GM18517 (cell line): ENCODE measurements around the gene UGT1A10.
"Not testable (repeated sequence)": the region's sequence is repeated elsewhere in the genome, so short reads cannot be mapped to it uniquely, and the experiment has no call there.

Experiments used
- ATAC-seq: cut with Tn5 transposase; IDR thresholded peaks from one replicate; pipeline ENCODE4 v1.9.1; 2021; ENCODE audit warnings: mild to moderate bottlenecking, moderate library complexity; ENCODE audit not compliant: unreplicated experiment

Gene UGT1A10

DNA sequence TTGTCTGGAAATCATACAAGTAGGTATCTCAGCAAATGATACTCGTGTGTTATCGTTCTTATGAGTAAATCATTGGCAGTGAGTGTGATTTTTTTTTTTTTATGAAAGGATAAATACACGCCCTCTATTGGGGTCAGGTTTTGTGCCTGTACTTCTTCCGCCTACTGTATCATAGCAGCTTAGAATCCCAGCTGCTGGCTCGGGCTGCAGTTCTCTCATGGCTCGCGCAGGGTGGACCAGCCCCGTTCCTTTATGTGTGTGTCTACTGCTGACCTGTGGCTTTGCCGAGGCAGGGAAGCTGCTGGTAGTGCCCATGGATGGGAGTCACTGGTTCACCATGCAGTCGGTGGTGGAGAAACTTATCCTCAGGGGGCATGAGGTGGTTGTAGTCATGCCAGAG lies at the start of gene UGT1A10:
Gene UGT1A10 (plus strand): TSS at position 143 of the 400 bp plus-strand sequence. CDS start 75 bp downstream, at position 218.
- not testable (repeated sequence) for ATAC-seq

DNA sequence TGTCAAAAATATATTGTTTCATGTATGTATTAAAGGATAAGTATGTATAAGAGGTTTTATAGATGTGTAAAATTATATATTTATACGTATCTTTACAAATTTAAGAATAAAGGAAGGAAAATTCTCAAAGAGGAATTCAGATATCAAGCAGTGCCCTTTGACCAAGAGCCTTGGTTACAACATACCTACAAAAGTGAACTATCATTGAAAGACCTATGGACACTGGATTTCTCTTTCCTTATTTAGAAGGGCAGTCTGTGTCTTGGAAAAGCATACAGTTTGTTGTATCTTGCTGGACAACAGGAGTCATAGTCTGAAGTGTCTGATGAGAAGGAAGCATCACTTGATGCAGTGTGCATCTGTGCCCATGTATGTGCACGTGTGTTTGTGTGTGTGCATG lies 47.8 kb upstream of the UGT1A10 start:
- ATAC-seq, result no peak

DNA sequence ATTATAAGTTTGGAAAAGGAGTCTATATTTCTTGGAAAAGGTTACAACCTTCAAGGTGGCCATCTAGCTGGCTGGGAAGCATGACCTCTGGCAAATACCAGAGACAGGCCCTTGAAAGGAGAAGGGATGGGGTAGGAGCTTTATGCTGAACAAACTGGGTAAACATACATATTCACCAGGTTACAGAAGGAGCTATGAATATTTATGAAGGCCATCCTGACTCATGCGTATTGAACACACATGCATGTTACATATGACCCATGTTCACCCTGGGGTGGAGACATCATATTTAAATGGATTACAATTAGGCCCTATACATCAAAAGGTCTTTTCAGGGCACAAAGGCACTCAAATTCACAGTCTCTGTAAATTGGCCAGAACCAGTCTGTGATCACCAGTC lies 43.5 kb upstream of the UGT1A10 start:
- not testable (repeated sequence) for ATAC-seq

DNA sequence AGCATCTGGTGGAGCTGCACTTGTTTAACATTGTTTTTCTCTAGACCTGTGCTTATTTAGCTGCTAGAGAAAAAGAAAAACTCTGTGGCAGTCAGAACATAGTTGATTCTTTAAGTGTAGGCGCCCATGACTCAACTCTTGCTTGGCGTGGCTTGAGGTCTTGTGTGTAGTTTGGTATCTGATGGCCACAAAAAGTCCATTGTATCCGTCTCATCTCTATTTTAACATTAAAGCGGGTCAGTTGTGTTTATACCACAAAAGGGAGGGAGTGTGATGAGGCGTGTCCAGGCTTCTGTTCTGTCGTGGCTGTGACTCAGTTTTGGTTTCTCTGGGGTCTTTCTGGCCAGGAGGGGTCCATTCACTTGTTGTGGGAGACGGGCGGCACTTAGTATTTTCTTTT lies 43.0 kb upstream of the UGT1A10 start:
- ATAC-seq, result no peak

DNA sequence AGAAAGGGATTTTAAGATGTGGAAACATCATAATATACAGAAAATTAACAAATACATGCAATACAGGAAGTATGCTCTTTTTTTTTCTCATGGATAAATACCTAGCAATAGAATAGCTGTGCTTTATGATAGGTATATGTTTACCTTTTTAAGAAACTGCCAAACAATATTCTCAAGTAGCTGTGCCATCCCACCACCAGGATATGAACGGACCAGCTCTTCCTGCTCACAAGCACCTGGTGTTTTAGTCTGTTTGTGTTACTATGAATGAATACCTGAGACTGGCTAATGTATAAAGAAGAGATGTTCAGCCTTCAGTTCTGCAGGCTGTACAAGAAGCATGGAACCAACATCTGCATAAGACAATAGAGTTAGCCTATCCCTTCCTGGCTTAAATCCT lies 38.7 kb upstream of the UGT1A10 start:
- ATAC-seq, result no peak

DNA sequence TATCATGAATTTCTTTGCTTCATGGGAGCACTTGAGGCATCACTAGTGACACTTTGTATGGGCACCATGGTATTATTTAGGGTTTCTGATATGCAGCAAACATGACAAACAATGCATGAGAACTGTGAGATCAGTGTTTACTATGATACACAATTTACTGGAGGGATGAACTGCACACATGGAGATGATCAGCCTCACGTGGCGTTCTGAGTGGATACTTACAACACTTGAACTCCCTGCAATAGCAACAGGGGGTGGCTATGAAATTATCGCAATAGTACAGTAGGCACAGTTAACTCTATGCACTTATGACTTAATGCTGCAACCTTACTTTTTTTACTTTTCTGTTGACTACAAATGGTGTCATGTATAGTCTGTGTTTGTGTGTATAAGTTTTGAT lies 37.3 kb upstream of the UGT1A10 start:
- ATAC-seq, result no peak

DNA sequence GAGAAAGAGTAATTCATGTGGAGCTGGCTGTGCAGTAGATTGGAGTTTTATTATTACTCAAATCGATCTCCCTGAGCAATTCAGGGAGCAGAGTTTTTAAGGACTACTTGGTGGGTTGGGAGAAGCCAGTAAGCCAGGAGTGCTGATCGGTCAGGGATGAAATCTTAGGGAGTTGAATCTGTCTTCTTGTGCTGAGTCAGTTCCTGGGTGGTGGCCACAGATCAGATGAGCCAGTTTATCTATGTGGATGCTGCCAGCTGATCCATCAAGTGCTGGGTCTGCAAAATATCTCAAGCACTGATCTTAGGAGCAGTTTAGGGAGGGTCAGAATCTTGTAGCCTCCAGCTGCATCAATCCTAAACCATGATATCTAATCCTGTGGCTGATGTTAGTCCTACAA lies 35.9 kb upstream of the UGT1A10 start:
- ATAC-seq, result no peak

DNA sequence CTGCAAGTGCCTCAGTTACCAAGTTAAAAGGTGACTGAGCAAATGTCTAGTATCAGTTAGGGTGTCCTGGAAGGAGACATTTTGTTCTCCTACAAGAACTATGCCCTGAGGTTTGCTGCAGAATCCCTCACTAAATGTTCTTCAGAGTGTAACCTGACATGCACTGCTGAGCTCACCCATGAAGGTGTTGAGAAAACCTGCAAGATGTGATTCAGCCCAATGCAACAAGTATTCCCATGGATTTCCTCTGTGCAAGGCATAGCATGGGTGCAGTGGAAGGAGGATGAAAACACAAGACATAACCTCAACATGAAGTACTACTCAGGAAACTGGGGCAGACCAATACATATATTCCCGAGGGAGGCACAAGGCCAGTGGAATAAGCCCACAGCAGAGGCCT lies 34.2 kb upstream of the UGT1A10 start:
- no peak for ATAC-seq

DNA sequence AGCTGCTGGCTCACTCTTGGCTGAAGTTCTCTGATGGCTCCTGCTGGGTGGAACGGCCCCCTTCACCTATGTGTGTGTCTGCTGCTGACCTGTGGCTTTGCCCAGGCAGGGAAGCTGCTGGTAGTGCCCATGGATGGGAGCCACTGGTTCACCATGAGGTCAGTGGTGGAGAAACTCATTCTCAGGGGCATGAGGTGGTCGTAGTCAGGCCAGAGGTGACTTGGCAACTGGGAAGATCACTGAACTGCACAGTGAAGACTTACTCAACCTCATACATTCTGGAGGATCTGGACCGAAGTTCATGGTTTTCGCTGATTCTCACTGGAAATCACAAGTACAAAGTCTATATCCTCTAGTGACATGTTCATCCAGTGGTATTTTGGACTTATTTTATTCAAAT lies 32.7 kb upstream of the UGT1A10 start:
- ATAC-seq, result no peak

DNA sequence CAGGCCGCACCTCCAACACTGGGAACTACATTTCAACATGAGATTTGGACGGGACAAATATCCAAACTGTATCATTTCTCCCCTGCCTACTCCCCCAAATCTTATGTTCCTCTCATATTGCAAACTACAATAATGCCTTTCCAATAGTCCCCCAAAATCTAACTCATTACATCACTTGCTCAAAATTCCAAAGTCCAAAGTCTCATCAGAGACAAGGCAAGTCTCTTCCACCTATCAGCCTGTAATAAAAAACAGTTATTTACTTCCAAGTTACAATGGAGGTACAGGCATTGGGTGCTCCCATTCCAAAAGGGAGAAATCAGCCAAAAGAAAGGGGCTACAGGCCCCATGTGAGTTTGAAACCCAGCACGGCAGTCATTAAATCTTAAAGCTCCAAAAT lies 31.4 kb upstream of the UGT1A10 start:
- ATAC-seq, result no peak

DNA sequence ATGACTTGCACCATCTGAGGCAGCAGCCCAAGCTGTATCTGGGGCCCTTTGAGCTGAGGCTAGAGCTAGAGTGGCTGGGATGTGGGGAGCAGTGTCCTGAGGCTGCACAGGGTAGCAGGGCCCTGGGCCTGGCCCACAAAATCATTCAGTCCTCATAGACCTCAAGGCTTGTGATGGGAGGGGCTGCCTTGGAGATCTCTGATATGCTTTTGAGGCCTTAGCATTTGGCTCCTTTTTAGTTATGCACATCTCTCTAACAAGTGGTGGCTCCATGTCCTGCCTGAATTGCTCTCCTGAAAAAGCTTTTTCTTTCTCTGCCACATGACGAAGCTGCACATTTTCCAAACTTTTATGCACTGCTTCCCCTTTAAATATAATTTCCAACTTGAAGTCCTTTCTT lies 30.6 kb upstream of the UGT1A10 start:
- ATAC-seq, result no peak

DNA sequence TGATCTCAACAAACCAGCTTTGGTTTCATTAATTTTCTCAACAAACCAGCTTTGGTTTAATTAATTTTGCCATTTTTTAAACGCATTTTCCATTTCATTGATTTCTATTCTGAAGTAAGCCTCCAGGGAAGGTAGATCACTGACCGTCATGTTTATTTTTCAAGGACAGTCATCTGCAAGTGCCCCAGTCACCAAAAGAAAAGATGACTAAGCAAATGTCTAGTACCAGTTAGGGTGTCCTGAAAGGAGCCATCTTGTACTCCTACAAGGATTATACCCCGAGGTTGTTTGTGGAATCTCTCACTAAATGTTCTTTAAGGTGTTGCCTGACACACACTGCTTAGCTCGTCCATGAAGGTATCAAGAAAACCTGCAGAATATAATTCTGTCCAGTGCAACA lies 25.0 kb upstream of the UGT1A10 start:
- ATAC-seq, result no peak

DNA sequence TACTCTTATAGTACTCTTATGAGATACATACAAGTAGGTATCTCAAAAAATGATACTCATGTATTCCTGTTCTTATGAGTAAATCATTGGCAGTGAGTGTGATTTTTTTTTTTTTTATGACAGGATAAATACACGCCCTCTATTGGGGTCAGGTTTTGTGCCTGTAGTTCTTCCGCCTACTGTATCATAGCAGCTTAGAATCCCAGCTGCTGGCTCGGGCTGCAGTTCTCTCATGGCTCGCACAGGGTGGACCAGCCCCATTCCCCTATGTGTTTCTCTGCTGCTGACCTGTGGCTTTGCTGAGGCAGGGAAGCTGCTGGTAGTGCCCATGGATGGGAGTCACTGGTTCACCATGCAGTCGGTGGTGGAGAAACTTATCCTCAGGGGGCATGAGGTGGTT lies 18.8 kb upstream of the UGT1A10 start, which contains the start of gene UGT1A8:
Gene UGT1A8 (plus strand): TSS at position 158 of the 400 bp plus-strand sequence. CDS start 75 bp downstream, at position 233.
- not testable (repeated sequence) for ATAC-seq

DNA sequence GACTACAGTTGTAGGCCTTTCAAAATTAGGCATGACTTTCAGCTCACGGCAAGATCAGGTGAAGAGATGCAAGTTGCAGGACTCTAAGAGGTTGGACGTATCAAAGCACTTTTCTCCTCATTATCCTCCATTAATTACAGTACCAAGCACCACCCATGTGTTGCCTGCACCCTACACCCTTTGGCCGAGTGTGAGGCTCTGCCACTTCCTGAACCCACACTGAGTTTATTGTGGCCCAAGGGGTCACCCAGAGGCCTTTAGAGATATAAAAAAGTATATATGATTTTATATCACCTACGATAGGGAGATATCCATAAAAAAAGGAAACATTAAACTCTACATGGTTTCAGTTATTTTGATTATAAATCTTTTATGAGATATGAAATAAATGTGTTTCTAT lies 16.0 kb upstream of the UGT1A10 start:
- no peak for ATAC-seq

DNA sequence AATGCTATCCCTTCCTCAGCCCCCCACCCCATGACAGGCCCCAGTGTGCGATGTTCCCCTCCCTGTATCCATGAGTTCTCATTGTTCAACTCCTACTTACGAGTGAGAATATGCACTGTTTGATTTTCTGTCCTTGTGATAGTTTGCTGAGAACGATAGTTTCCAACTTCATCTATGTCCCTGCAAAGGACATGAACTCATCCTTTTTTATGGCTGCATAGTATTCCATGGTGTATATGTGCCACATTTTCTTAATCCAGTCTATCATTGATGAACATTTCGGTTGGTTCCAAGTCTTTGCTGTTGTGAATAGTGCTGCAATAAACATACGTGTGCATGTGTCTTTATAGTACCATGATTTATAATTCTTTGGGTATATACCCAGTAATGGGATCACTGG lies 14.4 kb upstream of the UGT1A10 start:
- not testable (repeated sequence) for ATAC-seq

DNA sequence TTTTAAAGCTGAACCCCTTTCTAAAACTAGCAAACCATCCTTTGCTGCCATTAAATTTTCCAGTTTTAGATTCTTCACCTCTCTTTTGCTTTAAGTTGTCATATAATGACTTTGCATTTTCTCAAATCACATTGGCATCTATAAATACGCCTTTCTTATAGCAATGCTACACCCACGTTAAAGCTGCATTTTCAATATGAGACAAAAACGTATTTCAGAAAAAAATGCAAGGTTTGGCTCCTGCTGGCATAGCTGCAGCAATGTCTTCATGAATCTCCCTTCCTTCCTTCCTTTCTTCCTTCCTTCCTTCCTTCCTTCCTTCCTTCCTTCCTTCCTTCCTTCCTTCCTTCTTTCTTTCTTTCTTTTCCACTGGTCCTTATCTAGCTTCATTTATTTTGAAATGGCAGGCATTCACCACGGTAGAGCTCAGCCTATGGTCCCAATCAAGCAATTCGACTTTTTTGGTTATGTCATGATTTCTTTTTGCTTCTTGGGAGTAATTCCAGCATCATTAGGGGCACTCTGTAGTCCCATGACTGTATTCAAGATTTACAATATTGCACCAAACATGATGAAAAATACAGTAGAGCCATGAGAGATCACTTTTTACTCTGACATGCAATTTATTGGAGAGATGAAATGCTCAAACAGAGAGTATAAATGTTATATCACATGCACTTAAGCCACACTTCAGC lies 8.8 kb upstream of the UGT1A10 start:
- no peak for ATAC-seq

DNA sequence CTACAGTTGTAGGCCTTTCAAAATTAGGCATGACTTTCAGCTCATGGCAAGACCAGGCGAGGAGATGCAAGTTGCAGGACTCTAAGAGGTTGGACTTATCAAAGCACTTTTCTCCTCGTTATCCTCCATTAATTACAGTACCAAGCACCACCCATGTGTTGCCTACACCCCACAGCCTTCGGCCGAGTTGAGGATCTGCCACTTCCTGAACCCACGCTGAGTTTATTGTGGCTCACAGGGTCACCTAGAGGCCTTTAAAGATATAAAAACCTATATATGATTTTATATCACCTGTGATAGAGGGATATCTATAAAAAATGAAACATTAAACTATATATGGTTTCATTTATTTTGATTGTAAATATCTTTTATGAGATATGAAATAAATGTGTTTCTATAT lies 2.6 kb downstream of the UGT1A10 start:
- ATAC-seq, result no peak

DNA sequence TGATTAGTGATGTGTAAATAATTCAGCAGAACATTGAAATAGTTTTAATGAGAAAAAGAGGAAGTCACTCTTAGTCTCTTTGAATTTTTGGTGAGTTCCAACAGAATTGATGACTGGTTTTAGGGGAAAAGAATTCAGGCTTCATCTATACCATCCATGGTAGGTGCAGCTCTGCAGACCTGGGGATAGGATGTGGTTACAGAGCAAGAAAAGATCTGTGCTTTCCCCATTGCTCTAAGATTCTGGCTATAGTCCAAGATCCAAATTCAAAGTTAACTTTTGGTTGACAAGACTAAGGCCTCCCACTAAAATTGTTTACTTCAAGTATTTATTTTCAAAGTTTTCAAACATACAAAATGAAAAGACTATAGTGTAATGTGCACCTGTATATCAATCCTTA lies 3.6 kb downstream of the UGT1A10 start:
- ATAC-seq, result no peak

DNA sequence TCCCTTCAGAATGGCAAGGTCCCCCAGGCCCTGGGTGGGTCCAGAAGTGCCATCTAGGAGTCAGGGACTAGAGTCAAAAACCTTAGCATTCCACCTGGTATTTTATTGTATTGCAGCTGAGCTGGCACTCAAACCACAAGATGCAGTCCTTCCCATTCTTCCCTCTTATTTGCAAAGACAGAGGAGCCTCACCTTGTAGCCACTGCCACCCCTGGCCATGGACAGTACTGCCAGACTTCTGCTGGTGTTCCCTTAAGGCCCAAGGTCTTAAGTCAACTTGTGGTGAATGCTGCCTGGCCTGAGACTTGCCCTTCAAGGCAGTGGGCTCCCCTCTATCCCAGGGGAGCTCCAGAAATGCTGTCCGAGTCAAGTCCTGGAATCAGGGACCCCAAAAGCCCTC lies 6.9 kb downstream of the UGT1A10 start:
- no peak for ATAC-seq

DNA sequence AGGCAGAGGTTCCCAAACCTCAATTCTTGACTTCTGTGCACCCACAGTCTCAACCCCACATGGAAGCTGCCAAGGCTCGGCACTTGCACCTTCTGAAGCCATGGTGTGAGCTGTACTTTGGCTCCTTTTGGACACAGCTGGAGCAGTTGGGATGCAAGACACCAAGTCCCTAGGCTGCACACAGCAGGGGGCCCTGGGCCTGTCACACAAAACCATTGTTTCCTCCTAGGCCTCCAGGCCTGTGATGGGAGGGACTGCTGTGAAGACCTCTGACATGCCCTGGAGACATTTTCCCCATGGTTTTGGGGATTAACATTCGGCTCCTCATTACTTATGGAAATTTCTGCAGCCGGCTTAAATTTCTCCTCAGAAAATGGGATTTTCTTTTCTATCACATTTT lies 9.8 kb downstream of the UGT1A10 start:
- not testable (repeated sequence) for ATAC-seq

DNA sequence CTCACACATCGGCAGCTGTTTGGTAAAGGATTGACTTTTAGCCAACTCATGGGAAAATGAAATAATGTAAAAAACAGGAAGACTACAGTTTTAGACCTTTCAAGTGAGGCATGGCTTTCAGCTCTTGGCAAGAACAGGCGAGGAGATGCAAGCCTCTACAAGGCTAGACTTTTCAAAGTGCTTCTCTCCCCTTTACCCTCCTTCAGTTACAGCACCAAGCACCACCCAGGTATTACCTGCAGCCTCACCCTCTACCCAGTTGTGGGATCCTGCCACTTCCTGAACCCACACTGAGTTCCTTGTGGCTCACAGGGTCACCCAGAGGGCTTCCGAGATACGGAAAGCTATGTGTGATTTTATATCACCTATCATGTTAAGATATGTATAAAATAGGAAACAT lies 14.7 kb downstream of the UGT1A10 start:
- no peak for ATAC-seq

DNA sequence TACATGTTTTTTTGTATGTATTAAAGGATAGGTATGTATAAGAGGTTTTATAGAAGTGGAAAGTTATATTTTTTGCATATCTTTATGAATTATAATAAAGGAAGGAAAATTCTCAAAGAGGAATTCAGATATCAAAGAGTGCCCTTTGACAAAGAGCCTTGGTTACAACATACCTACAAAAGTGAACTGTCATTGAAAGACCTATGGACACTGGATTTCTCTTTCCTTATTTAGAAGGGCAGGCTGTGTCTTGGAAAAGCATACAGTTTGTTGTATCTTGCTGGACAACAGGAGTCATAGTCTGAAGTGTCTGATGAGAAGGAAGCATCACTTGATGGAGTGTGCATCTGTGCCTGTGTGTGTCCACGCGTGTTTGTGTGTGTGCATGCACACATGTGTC lies 15.2 kb downstream of the UGT1A10 start:
- no peak for ATAC-seq

DNA sequence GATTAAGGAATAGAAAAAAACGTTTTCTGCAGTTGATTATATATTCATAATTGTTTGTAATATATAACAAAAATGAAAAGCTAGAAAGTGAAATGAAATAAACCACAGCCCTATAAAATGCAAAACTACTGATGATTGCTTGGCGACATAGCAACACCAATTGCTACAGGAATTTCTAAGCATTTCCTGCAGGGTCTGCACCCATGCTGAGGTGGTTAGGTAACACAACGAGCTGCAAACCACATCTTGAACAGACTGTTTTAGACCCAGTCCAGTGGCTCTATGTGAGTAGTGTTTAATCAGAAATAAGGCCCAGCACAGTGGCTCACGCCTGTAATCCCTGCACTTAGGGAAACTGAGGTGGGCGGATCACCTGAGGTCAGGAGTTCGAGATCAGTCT lies 18.3 kb downstream of the UGT1A10 start:
- no peak for ATAC-seq
